Measurements from ENCODE around the gene C3orf80. TPM values are rescaled to one million over a fixed set of nuclear protein-coding genes. Genes with fewer than 3 reads are reported as not detected.

C3orf80 gene
- polyA plus RNA-seq, 1 donor (not counting 4 experiments of a cell fraction or from before 2014, with no cell fraction given), result not detected

DNA sequence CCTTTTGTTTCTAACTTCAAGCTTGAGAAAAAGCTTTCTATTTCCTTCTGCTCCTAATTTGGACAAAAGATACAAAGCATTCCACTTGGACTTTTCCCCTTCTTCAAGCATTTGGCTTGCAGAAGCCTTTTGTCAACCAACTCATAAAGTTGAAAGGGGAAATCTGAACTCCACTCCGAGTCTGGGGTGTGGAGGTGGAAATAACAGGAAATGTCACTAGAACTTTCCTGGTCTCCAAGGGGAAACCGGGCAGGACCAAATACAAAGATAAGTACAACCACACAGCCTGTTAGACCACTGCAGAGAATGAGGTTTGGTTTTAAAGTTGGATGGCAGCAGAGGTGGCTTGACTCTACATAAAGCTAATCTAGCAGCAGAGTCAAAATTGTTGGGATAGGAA, 4.2 kb upstream of the C3orf80 start:
- dilution Hi-C loops (cut with MboI; ENCODE audit: extremely low pct_ligation_motif_present, low sequenced_read_pairs), result no loop called here

GRCh38 chr3:160224256-160224655, 966 bp upstream of the C3orf80 start:
- Histone ChIP-seq H3K4me3 (ENCODE audit: control insufficient read depth in 2 of 3, extremely low read depth in 1 of 3, insufficient read depth in 2 of 3, low read depth in 1 of 3, low read length in 3 of 3) (no peak overlapping the region), H3K27ac (ENCODE audit: control insufficient read depth, insufficient read depth, low read length) (no peak overlapping the region), H3K27me3 (ENCODE audit: control insufficient read depth, extremely low read depth, insufficient read depth, low read length) (peaks cover 42% of the 10 kb centered on the region), H3K4me1 (ENCODE audit: control insufficient read depth, extremely low read depth, insufficient read depth, low read length) (no peaks in the 10 kb centered on the region), H3K9ac (ENCODE audit: control insufficient read depth, extremely low read depth, insufficient read depth, low read length) (no peak overlapping the region), H2AFZ (ENCODE audit: control insufficient read depth, low read length) (no peak overlapping the region), H3K9me1 (ENCODE audit: control insufficient read depth, extremely low read depth, insufficient read depth, low read length) (no peaks in the 10 kb centered on the region), H3K79me2 (ENCODE audit: control insufficient read depth, insufficient read depth, low read length) (no peaks in the 10 kb centered on the region), H3K9me3 (ENCODE audit: control insufficient read depth, low read depth, low read length) (no peaks in the 10 kb centered on the region), H4K20me1 (ENCODE audit: control insufficient read depth, extremely low read depth, insufficient read depth, low read length) (no peaks in the 10 kb centered on the region), H3K4me2 (ENCODE audit: control insufficient read depth, extremely low read depth, insufficient read depth, low read depth, low read length) (no peak overlapping the region), H3K36me3 (ENCODE audit: control insufficient read depth in 2 of 2, extremely low read depth in 1 of 2, insufficient read depth in 2 of 2, low read length in 2 of 2) (no peaks in the 10 kb centered on the region)
- no peak for DNase-seq (ENCODE audit: low read depth, low spot score)
- FAIRE-seq, result no peak
- dilution Hi-C loops (cut with MboI; ENCODE audit: extremely low pct_ligation_motif_present, low sequenced_read_pairs), result no loop called here
- TF ChIP-seq, protein P1, sequence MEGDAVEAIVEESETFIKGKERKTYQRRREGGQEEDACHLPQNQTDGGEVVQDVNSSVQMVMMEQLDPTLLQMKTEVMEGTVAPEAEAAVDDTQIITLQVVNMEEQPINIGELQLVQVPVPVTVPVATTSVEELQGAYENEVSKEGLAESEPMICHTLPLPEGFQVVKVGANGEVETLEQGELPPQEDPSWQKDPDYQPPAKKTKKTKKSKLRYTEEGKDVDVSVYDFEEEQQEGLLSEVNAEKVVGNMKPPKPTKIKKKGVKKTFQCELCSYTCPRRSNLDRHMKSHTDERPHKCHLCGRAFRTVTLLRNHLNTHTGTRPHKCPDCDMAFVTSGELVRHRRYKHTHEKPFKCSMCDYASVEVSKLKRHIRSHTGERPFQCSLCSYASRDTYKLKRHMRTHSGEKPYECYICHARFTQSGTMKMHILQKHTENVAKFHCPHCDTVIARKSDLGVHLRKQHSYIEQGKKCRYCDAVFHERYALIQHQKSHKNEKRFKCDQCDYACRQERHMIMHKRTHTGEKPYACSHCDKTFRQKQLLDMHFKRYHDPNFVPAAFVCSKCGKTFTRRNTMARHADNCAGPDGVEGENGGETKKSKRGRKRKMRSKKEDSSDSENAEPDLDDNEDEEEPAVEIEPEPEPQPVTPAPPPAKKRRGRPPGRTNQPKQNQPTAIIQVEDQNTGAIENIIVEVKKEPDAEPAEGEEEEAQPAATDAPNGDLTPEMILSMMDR (optimal IDR thresholded peaks at IDR 0.05 in 1 of 3, IDR thresholded peaks at IDR 0.05 in 1 of 3, conservative IDR thresholded peaks at IDR 0.05 in 1 of 3; ENCODE audit: extremely low read depth in 1 of 3, insufficient read depth in 2 of 3, low read length in 3 of 3), result no peak
- TF ChIP-seq EZH2 (IDR thresholded peaks at IDR 0.05; ENCODE audit: low read length), result no peak

More for the DNA sequence above, 4.2 kb upstream of the C3orf80 start:
- no peaks in the 10 kb centered on the region for H3K4me1 ChIP-seq (ENCODE audit: control insufficient read depth, extremely low read depth, insufficient read depth, low read length)
- H3K4me2 ChIP-seq (ENCODE audit: control insufficient read depth, extremely low read depth, insufficient read depth, low read depth, low read length), result no peak overlapping the region
- FAIRE-seq (no peak), DNase-seq (ENCODE audit: low read depth, low spot score) (no peak)
- no peak overlapping the region for H2AFZ ChIP-seq (ENCODE audit: control insufficient read depth, low read length)
- no peaks in the 10 kb centered on the region for H4K20me1 ChIP-seq (ENCODE audit: control insufficient read depth, extremely low read depth, insufficient read depth, low read length)
- H3K27me3 ChIP-seq (ENCODE audit: control insufficient read depth, extremely low read depth, insufficient read depth, low read length), result peaks cover 38% of the 10 kb centered on the region
- no peak overlapping the region for H3K27ac ChIP-seq (ENCODE audit: control insufficient read depth, insufficient read depth, low read length)
- no peak overlapping the region for H3K9ac ChIP-seq (ENCODE audit: control insufficient read depth, extremely low read depth, insufficient read depth, low read length)
- H3K9me1 ChIP-seq (ENCODE audit: control insufficient read depth, extremely low read depth, insufficient read depth, low read length), result no peaks in the 10 kb centered on the region
- TF ChIP-seq, protein P1 (optimal IDR thresholded peaks at IDR 0.05 in 1 of 3, IDR thresholded peaks at IDR 0.05 in 1 of 3, conservative IDR thresholded peaks at IDR 0.05 in 1 of 3; ENCODE audit: extremely low read depth in 1 of 3, insufficient read depth in 2 of 3, low read length in 3 of 3), result no peak
- no peaks in the 10 kb centered on the region for H3K36me3 ChIP-seq (ENCODE audit: control insufficient read depth in 2 of 2, extremely low read depth in 1 of 2, insufficient read depth in 2 of 2, low read length in 2 of 2)
- no peak overlapping the region for H3K4me3 ChIP-seq (ENCODE audit: control insufficient read depth in 2 of 3, extremely low read depth in 1 of 3, insufficient read depth in 2 of 3, low read depth in 1 of 3, low read length in 3 of 3)
- no peaks in the 10 kb centered on the region for H3K79me2 ChIP-seq (ENCODE audit: control insufficient read depth, insufficient read depth, low read length)
- no peaks in the 10 kb centered on the region for H3K9me3 ChIP-seq (ENCODE audit: control insufficient read depth, low read depth, low read length)
